Neural cell (in vitro differentiated cells): ENCODE measurements around the gene LNX1.

Experiments used
- CTCF ChIP-seq: fragments of 450-650 bp; IDR thresholded peaks from 2 replicates; pipeline ENCODE4 v1.5.1; 2014; ENCODE audit warnings: antibody characterized with exemption, mild to moderate bottlenecking, moderate library complexity; ENCODE audit not compliant: poor library complexity, severe bottlenecking
- EZH2 ChIP-seq: fragments of 200-600, 300-800 bp; shearing (Covaris generic), sonication (generic); IDR thresholded peaks from 2 replicates; pipeline ENCODE4 v1.6.1; 2014; ENCODE audit warnings: antibody characterized with exemption, low read length, borderline replicate concordance, mild to moderate bottlenecking; ENCODE audit not compliant: insufficient read depth, poor library complexity, severe bottlenecking
- MXI1 ChIP-seq: fragments of 450-650 bp; conservative IDR thresholded peaks from 2 replicates; pipeline ENCODE4 v1.6.1; 2014; ENCODE audit warnings: antibody characterized with exemption, mild to moderate bottlenecking; ENCODE audit not compliant: poor library complexity, severe bottlenecking
- POLR2AphosphoS5 ChIP-seq: IDR thresholded peaks from 2 replicates; pipeline ENCODE4 v1.6.1; 2012
- RAD21 ChIP-seq: fragments of 450-650 bp; conservative IDR thresholded peaks from 2 replicates; pipeline ENCODE4 v1.6.1; 2014; ENCODE audit warnings: antibody characterized with exemption, mild to moderate bottlenecking, moderate library complexity
- SMC3 ChIP-seq: fragments of 450-650 bp; conservative IDR thresholded peaks from 2 replicates; pipeline ENCODE4 v1.6.1; 2014; ENCODE audit warnings: antibody characterized with exemption, mild to moderate bottlenecking, moderate library complexity; ENCODE audit not compliant: poor library complexity
- TAF1 ChIP-seq: IDR thresholded peaks from 2 replicates; pipeline ENCODE4 v1.6.1; 2012; ENCODE audit warnings: low read depth

- TF ChIP-seq CTCF: no peak
- TF ChIP-seq POLR2AphosphoS5: no peak
- no peak for TF ChIP-seq EZH2
- TF ChIP-seq SMC3: no peak
- TF ChIP-seq MXI1: no peak
- no peak for TF ChIP-seq RAD21
- no peak for TF ChIP-seq TAF1
Observed at GRCh38 chr4:53498706-53499105, 92.6 kb downstream of the LNX1 start.
